ENCODE results near the gene ZNF124.

ZNF124 gene

DNA sequence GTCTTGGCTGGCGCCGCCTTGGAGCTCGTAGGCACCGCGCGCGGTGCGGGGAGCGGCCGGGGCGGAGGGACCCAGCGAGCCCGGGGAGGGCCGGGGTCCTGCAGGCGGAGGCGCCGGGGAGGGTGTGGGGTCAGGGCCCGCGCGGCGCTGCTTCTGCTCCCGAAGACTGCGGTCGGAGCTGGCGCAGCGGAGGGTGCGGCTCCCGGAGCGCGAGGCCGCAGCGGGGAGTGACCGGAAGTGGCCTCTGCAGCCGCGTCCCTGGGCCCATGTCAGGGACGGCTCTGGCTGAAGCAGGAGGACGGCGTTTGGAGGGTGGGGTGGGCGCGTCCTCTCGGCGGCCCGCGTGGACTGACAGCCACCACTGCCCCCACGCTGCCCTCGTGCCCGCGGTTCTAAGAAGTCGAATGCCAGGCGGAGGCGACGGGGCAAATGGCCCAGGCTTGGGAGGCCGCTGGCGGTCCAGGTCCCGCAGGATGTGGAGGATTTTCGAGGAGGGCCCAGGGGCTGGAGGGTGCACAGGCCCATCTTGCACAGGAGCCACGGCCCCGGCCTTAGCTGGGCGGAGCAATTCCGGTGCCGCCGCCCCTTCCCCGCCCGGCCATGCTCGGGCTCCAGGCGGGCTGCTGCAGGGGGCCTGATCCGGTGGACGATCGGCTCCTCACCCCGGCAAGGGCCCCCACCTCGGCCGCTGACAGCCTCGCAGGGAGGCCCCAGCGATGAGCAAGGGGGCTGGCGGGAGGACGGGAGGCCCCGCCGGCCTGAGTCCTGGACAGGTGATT is 59.9 kb downstream of the ZNF124 start:
- DNase-seq, result peak; percentile 58

DNA sequence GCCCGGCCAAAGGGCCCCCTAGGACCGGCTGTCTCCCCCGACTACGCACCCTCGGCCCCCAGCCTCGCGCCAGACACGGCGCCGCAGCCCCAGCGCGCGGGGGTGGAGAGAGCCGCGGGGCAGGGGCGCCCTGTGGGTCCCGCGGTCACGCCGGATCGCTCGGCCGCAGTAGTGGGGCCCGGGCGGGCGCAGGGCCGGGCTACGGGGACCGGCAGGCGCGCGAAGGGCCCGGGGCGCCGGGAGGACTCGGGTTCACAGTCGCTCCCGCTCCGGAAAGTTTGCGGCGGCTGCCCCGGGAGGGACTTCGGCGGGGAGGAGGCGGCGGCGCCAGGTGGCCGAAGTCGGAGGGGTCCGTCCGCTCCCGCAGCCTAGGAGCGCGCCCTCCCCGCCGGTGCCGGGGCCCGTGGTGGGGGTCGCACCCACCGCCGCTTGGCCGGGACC is 60.5 kb downstream of the ZNF124 start:
- DNase-seq, result no peak

- peak; percentile 8 for DNase-seq
Observed at GRCh38 chr1:247110627-247111258, 61.1 kb downstream of the ZNF124 start.

DNA sequence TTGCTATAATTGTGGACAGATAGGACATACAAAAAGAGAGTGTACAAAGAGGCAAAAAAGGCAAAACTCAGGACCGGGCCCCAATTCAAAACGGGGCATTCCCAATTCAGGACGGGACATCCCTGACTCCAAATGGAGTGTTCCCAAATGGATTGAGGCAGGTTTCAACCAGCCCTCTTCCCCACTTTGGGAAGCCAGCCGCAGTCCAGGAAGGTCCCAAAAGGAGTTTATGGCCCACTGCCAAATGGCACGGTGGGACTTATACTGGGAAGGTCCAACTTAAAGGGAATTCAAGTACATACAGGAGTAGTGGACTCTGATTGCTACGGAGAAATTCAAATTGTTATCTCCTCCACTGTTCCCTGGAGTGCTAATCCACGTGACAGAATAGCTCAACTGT is 64.1 kb downstream of the ZNF124 start:
- DNase-seq, result no peak

DNA sequence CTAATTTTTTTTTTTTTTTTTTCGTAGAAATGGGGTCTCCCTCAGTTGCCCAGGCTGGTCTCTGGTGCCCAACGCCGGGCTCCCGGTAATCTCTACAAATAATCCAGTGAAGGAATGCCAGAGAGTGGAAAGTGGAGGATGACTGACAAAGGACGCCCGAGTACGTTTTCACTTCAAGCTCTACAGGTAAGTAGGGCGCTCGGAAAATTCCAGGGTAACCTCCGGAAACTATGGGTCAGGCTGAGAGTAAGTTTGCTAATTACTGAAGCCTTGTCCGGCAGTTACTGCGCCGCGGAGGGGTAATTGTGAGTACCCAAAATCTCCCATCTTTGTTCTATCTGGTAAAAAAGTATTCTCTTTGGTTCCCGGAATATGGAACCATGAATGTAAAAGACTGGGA is 65.9 kb downstream of the ZNF124 start:
- no peak for DNase-seq
